K562 (cell line): ENCODE data around the gene SLC29A2. TPM values are rescaled to one million over a fixed set of nuclear protein-coding genes. Genes with fewer than 3 reads are reported as not detected.
A peak's percentile ranks its signal among the peaks of the same experiment; 100 is the strongest.

ENCODE experiments used
- E2F8 ChIP-seq: fragments of 450-650 bp; IDR thresholded peaks from 2 replicates; pipeline ENCODE4 v1.7.1; 2018; ENCODE audit warnings: mild to moderate bottlenecking, low read depth; ENCODE audit not compliant: partially characterized antibody
- ELF2 ChIP-seq: fragments of 250-450 bp; sonication (Bioruptor Pico); IDR thresholded peaks from 2 replicates; pipeline ENCODE4 v1.5.0; 2021; ENCODE audit warnings: mild to moderate bottlenecking
- ESRRB ChIP-seq: fragments of 250-450 bp; sonication (Bioruptor Pico); IDR thresholded peaks from 2 replicates; pipeline ENCODE4 v1.5.0; 2020; ENCODE audit warnings: mild to moderate bottlenecking, moderate library complexity, borderline replicate concordance
- ETV5 ChIP-seq: sonication (generic); formaldehyde crosslinking; IDR thresholded peaks from 2 replicates; pipeline ENCODE4 v1.4.0; 2020; ENCODE audit warnings: low read depth, mild to moderate bottlenecking, missing genetic modification reagents
- MAFG ChIP-seq: fragments of 450-650 bp; conservative IDR thresholded peaks from 2 replicates; pipeline ENCODE4 v1.6.1; 2016; ENCODE audit warnings: missing genetic modification characterization, missing compliant biosample characterization
- PHTF2 ChIP-seq: fragments of 250-450 bp; sonication (Bioruptor Pico); IDR thresholded peaks from 2 replicates; pipeline ENCODE4 v1.5.0; 2021; ENCODE audit warnings: mild to moderate bottlenecking
- RAD51 ChIP-seq: fragments of 450-650 bp; IDR thresholded peaks from 2 replicates; pipeline ENCODE4 v1.7.1; 2016; ENCODE audit warnings: low read depth, mild to moderate bottlenecking, borderline replicate concordance
- RB1 ChIP-seq: fragments of 450-650 bp; IDR thresholded peaks from 2 replicates; pipeline ENCODE4 v1.6.1; 2017; ENCODE audit warnings: low read depth, mild to moderate bottlenecking
- SMAD1 ChIP-seq: fragments of 150-350 bp; IDR thresholded peaks from 2 replicates; pipeline ENCODE4 v1.6.1; 2014; ENCODE audit warnings: low read length, low read depth; ENCODE audit not compliant: partially characterized antibody
- SMARCA5 ChIP-seq: fragments of 450-650 bp; IDR thresholded peaks from 2 replicates; pipeline ENCODE4 v1.6.1; 2016
- SUPT5H ChIP-seq: fragments of 450-650 bp; IDR thresholded peaks from 2 replicates; pipeline ENCODE4 v1.6.1; 2016
- TCF3 ChIP-seq: sonication (generic); formaldehyde crosslinking; IDR thresholded peaks from 2 replicates; pipeline ENCODE4 v1.4.0; 2020; ENCODE audit warnings: mild to moderate bottlenecking, missing genetic modification reagents
- WHSC1 ChIP-seq: IDR thresholded peaks from one replicate; pipeline ENCODE4 v1.6.1; 2012; ENCODE audit warnings: low read length, control low read depth, inconsistent platforms
- ZBTB11 ChIP-seq, 3 experiments: fragments of 200-800 bp in 1 of 3; fragments of 250-450 bp in 1 of 3; fragments of 450-650 bp in 1 of 3; sonication (Bioruptor Pico) in 1 of 3; sonication (Bioruptor generic) in 1 of 3; formaldehyde crosslinking in 1 of 3; IDR thresholded peaks; 2 replicates each; pipeline versions ENCODE4 v1.6.1 to v1.8.0; 2016 to 2022; ENCODE audit warnings: mild to moderate bottlenecking in 2 of 3, missing genetic modification characterization in 2 of 3, missing compliant biosample characterization in 1 of 3, moderate library complexity in 1 of 3
- ZNF253 ChIP-seq: fragments of 250-450 bp; sonication (Bioruptor Pico); conservative IDR thresholded peaks from 2 replicates; pipeline ENCODE4 v1.6.1; 2021; ENCODE audit warnings: mild to moderate bottlenecking
- ZNF311 ChIP-seq: fragments of 250-450 bp; sonication (Bioruptor Pico); IDR thresholded peaks from 2 replicates; pipeline ENCODE4 v1.4.0; 2020; ENCODE audit warnings: mild to moderate bottlenecking, moderate library complexity
- ZNF41 ChIP-seq: fragments of 250-450 bp; sonication (Bioruptor Pico); conservative IDR thresholded peaks from 2 replicates; pipeline ENCODE4 v1.4.0; 2020; ENCODE audit warnings: mild to moderate bottlenecking
- ZNF830 ChIP-seq: fragments of 250-450 bp; sonication (Bioruptor Pico); IDR thresholded peaks from 2 replicates; pipeline ENCODE4 v1.5.0; 2021; ENCODE audit warnings: mild to moderate bottlenecking
- polyA plus RNA-seq, 8 experiments: library from polyadenylated mRNA; depleted of rRNA in 4 of 8; stranded (reverse) in 5 of 8; unstranded in 3 of 8; fragments of >200 nt; fragmentation: Nextera tagmentation in 2 of 8; fragmentation: Illumina TruSeq in 1 of 8; extraction: Ambion mirVana in 2 of 8; extraction: Trizol in 1 of 8; gene quantifications; 2 replicates each; pipeline versions ENCODE4 v1.2.1 to v1.2.3, GENCODE V29; 2011 to 2014; ENCODE audit warnings: inconsistent platforms in 1 of 8, missing spikeins in 1 of 8
- total RNA-seq, 7 experiments: library from RNA; depleted of rRNA in 6 of 7; stranded (reverse); fragments of >200 nt in 6 of 7; fragmentation: Illumina TruSeq in 2 of 7; extraction: Trizol in 2 of 7; gene quantifications; 2 replicates each; pipeline versions ENCODE4 v1.2.1 to v1.2.3, GENCODE V29; 2011 to 2021; ENCODE audit warnings: low replicate concordance in 1 of 7
- TF ChIP-seq, protein P1 (sequence below): fragments of 250-450 bp; sonication (Bioruptor Pico); IDR thresholded peaks from 2 replicates; pipeline ENCODE4 v1.5.0; 2021; ENCODE audit warnings: mild to moderate bottlenecking, moderate library complexity

Gene SLC29A2
- total and polyA plus RNA-seq, 9 of the 15 experiments (the other 6 are each of a cell fraction or from before 2014, with no cell fraction given) = 2.4 to 48.6 (median 14.2) TPM

DNA sequence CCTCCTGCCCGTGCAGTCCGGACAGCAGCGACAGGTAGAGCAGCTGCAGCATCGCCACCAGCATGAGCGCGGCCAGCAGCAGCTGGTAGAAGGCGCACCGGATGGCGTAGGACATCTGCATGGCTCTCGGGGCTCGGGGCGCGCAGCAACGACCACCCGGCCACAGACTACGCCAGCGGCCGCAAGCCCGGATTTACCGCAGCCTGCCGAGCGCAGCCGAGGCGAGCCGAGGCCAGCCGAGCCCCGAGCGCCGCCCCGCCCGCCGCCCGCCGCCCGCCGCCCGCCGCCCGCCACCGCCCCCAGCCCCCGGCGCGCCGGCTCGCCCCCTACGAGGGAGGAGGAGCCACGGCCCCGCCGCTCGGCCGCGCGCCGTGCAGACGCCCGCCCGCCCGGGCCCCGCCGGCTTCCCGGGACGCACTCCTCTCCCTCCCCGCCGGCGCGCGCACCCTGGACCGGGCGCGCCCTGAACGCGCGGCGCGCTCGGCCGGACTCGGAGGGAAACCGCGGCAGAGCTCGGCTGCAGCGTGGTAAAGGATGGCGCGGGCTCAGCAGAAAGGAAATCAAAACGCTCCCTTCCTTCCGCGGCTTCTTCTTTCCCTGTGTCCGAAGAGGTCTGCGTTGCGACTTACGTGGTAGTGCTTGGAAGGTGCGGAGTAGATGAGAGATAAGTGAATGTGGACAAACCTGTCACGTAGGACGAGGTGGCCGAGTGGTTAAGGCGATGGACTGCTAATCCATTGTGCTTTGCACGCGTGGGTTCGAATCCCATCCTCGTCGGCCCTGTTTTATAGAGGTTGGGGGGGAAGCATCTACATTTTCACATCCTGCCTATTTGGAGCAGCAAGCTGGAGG, 23.9 kb downstream of the SLC29A2 start, which contains the start of gene B4GAT1 (continued):
- TF ChIP-seq ZBTB11 (CRISPR knock-in tag; IDR thresholded peaks at IDR 0.05) (no peak), ETV5 (CRISPR knock-in tag) (peak; percentile 38; the same call in 1 of the 2 replicates), ELF2 (no peak), ZNF311 (CRISPR knock-in tag) (no peak), ESRRB (CRISPR knock-in tag) (no peak), PHTF2 (CRISPR knock-in tag) (no peak), SMAD1 (no peak), RAD51 (no peak), ZNF41 (no peak), ZNF253 (CRISPR knock-in tag) (no peak), MAFG (tag) (no peak), RB1 (peak; percentile 80; the same call in 1 of the 2 replicates), WHSC1 (no peak), SMARCA5 (no peak; the same call in 1 of the 2 replicates), E2F8 (peak; percentile 76), ZNF830 (CRISPR knock-in tag) (no peak), TCF3 (CRISPR knock-in tag) (no peak; the same call in 1 of the 2 replicates), SUPT5H (peak; percentile 51; the same call in 1 of the 2 replicates)
- TF ChIP-seq, protein P1, sequence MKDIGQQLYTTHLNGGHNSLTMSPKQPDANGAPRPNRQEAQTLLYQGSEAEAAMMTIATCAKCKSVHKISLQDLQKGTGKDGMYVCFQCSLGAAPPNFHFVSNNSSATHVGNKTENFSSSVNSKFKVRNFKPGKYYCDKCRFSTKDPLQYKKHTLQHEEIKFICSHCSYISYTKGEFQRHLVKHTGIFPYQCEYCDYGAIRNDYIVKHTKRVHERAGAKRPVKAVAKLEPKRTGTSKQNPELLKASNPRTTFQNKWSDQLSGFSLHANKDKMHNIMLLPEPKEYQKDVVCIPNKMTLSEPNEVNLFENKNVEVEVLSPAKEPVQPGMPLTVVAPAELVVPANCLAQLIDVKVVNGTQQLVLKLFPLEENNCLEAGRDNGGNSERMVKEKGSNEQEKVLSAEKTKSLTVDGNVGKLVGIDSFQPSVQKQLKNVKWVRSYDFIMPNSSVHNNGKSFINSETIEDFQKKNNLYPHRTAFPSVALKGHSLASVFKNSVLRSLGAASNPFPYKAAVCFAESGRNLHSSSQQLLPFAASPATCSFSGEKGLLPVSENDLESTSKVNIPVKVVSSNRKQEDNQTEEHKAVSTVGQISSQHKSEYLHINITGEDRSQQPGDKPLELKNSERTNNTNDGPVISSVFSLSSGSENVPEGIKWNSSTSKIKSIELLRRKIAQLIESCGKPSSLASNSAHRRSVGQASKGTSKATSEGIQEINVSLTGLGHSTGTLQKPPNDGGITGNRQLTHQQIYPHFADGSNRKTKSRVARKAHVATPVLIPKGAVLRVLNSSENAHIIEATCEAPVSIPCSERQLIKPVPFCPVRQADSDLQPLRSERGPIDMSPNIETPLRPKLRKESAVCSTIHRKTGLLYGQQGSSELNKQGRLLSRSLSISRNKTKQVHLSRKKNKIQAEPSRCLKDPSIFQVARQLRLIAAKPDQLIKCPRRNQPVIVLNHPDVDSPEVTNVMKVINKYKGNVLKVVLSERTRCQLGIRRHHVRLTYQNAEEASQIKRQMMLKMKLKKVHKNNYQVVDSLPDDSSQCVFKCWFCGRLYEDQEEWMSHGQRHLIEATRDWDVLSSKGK (CRISPR knock-in tag) = no peak
